Ureter (tissue), 1 donor: Measurements from ENCODE around the gene PHKB. TPM values are rescaled to one million over a fixed set of nuclear protein-coding genes. Genes with fewer than 3 reads are reported as not detected.

Source experiments
- DNase-seq: peaks from one replicate; pipeline ENCODE4 v3.0.0-alpha.2; 2020; ENCODE audit warnings: low spot score
- total RNA-seq: library from RNA; stranded (reverse); gene quantifications from one replicate; pipeline ENCODE4 v1.2.4, GENCODE V29; 2023
- donor health status: DM: yes; HTN: yes; CAD: no.

Gene PHKB
- total RNA-seq, 1 donor from 2014 or later = 107 TPM

DNA sequence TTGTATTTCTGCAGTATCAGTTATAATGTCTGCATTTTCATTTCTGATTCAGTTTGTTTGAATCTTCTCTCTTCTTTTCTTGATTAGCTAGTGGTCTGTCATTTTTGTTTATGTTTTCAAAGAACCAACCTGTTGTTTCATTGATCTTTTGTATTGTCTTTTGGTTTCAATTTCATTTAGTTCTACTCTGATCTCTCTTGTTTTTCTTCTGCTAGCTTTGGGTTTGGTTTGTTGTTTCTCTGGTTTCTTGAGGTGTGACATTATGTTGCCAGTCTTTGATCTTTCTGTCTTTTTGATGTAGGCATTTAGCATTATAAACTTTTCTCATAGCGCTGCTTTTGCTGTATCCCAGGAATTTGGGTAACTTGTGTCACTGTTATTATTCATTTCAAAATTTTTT lies 107.2 kb downstream of the PHKB start:
- no peak for DNase-seq

- no peak for DNase-seq
Observed at GRCh38 chr16:47571049-47571448, 109.9 kb downstream of the PHKB start.

DNA sequence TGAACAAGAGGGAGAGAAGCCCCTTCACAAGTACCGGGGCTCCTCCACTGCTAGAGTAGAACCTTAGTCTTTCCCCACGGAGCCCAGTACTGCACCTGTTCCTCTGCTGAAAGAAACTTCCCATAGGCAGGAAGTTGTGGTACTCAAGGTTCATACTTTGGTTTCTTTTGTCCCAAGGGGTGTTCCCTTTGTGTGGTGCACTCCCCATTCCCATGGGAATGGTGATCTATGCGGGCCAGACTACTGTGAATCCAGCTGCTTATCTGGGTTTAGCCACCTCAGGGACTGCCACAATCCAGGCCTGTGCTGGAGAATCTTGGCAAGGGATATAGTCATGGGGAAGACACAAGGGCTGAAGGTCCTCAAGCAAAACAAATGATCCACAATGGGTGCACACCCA lies 110.6 kb downstream of the PHKB start:
- DNase-seq = no peak

GRCh38 chr16:47574091-47575054 lies 113.2 kb downstream of the PHKB start:
- no peak for DNase-seq

DNA sequence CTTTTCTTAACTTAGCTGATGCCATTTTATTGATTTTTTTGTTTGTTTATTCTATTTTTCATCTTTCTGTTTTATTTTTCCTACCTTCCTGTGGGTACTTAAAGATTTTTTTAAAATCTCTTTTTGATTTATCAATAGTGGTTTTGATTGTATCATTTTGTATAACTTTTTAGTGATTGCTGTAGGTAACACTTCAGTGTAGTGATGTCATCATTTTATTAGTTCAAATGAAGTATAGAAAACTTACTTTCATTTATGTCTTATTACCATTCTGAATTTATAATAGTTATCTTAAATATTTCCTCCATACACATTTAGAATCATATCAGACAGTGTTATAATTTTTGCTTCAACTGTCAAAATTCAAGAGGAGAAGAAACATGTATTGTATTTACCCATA lies 115.9 kb downstream of the PHKB start:
- no peak for DNase-seq

DNA sequence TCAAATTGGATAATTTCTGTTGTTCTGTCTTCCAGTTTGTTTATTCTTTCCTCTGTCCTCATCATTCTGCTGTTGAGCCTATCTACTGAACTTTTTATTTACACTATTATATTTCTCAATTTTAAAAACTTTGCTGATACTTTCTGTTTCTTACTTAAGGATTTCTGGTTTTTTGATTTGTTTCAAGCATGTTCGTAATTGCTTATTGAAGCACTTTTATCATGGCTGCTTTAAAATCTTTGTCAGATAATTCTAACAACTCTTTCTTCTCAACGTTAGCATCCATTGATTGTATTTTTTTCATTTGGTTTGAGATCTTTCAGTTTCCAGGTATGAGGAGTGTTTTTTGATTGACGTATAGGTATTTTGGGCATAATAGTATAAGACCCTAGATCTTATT lies 116.9 kb downstream of the PHKB start:
- no peak for DNase-seq

DNA sequence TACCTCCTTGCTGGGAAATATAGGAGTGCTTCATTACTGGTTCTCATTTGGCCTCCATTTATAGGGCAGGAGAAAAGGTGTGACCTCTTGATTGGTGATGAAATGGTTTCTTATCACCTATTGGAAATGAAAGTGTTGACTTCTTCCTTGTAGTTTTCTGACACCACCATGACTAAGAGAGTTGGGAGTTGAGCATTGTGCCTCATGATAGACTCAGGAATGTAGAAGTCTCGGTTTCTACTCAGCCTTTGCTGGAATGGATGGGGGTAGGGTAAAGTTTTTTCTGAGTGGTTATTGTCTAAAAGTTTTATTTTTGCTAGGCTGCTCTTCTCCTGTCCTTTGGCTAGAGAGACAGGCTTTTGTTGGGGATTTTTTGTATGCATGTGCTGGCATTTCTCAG lies 117.4 kb downstream of the PHKB start:
- DNase-seq = no peak

DNA sequence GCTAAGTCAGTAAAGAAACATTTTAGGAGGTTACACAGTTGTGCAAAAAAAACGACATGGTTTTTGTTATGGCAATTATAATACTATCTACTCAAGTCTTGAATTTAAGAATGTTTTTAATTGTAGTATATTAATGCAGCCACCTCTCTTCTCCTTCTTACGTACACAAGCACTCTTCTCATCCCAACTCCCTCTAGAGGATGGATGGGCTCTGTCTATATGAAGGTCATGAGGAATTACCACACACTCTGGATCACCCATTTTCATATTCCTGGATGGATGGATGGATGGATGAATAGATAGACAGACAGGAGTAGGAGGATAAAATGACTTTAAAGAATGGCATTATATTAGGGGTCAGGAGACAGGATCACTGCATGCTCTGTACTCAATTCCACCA lies 120.0 kb downstream of the PHKB start:
- DNase-seq = no peak

DNA sequence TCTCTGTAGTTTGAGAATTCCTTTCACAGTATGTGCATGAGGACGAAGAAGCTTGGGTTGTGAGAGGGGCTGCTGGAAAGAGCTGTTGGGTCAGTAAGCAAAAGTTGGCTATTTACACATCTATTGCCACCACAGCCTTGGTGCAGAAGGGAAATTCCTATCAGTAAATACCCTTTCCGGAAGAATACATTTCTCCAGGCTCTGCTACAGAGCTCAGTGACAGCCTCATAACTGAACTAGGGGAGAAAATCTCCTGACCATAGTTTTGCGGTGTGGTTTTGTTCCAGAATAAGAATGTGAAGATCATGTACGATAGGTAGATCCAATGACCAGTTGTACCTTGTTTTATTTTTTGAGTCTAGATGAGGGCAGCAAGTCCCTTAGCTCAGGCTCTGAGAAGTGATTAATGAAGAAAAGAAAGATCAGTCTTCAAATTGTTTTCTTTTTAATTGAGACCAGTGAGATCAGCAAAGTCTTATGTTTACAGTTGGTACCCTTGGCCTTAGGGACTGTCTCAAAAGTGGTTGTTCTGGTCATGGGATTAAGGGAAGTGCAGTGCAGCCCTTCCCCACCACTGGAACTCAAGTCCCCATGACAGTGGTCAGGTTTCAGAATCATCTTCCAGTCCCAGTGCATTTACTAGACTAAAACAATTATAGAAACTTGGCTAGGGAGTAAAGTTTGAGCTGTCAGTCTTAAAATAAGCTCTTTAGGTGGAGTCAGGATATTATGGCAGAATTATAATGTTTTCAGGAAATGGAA lies 123.5 kb downstream of the PHKB start:
- DNase-seq = no peak

GRCh38 chr16:47586121-47586520 lies 125.0 kb downstream of the PHKB start:
- DNase-seq = no peak

DNA sequence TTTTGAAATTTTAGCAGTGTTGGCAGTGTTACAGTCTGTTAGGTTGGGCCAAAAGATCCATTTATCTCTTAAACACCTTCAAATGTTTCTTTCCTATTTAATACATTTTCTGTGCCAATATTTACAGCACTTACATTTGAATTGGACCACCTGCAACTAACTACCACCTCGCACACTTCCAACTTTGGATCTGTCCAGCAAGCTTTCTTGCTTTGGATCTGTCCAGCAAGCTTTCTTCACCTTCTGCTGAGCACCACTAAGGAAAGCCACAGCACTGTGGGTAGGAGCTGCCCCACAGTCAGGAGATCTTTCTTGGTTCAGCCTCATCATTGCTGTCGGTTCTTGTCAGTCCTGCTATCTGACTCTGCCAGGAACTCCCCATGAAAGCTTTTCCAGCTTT lies 129.3 kb downstream of the PHKB start:
- DNase-seq = no peak

DNA sequence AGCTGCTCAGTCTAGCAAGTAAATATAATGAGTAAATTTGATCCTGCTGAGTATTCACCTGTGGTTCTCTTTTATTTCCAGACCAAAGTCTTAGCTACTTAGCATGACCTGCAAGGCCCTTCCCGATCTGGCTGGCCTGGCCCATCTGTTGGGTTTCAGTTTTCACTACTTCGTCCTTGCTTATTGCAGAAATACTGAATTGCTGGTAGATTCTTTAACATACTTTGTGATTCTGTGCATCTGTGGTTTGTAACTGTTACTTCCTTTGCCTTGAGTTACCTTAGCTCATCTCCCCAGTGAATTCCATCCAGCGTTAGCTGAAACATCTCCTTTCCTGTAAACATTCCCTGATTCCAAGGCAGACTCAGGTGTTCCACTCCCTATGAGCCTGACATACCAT lies 131.1 kb downstream of the PHKB start:
- DNase-seq = no peak

DNA sequence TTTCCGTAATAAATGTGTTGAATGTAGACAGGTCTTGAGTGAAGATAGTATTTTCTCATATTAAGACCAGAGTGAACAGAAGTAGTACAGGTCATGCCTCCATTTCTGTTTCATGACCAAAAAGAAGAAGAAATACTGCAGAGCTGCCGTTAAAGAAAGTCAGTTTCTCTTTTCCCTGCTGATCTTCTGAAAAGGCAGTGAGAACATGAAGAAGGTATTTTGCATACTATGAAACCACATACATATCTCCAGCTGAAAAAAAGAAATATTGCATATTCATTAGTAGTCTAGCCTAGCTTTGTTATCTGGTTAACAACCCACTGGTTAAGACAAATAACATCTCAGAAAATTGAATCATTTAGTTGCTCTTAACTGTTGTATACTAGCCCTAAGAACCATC lies 138.4 kb downstream of the PHKB start:
- DNase-seq = no peak

DNA sequence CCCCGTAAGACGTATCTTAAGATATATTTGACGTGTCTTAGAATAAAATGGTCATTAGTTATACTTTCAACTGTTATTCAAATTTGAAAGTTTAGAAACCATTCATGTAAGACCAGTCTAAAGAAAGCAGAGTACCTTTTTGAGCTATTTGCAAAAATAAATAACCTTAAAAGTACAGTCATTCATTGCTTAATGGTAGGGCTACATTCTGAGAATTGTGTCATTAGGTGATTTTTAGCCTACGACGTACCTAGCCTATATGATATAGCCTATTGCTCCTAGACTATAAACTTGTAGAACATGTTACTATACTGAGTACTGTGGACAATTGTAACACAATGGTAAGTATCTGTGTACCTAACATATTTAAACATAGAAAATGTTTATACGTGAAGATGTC lies 139.2 kb downstream of the PHKB start:
- DNase-seq = no peak

GRCh38 chr16:47604306-47604705 lies 143.2 kb downstream of the PHKB start:
- DNase-seq = no peak

DNA sequence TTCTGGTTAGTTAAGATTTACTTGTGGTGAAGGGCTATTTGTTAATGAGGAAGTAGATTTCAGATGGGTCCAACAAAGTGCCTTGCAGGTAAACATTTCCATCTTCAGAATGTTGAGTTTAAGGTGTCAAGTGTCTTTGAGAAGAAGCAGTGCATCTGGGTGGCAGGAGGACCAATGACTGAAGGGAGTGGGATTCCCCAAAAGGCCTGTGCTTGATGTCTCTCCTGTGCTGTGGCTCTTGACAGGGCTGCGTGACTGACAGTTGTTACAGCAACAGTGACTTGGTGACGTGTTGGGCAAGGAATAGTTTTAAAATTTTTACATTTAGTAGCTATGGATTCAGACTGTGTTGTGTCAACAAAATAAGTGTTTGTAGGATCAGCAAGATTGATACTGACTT lies 149.9 kb downstream of the PHKB start:
- DNase-seq = no peak

DNA sequence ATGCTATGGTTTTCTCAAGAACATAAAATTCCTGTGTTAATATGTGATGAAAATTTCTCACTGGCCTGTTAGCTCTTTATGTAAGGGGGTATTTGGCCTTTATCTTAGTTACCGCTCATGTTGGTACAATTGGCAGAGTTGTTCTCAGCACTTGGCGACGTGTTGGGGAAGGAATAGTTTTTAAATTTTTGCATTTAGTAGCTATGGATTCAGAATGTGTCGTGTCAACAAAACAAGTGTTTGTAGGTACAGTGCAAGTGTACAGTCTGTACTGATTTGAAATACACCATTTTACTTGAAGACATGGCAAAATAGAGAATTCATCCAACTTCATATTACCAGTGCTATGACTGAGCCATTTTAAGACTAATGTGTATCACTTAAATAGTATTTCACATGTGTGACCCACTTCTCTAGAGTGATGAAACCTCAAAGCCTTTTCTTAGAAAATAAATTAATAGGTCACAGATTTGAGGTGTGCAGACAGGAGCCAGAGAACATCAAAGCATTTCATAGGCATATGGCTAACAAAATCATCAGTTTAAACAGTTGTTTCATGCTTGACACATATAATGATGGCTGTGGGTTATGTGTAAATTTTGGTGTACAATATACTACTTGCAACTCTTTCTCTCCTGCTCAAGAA lies 150.8 kb downstream of the PHKB start:
- DNase-seq = no peak

DNA sequence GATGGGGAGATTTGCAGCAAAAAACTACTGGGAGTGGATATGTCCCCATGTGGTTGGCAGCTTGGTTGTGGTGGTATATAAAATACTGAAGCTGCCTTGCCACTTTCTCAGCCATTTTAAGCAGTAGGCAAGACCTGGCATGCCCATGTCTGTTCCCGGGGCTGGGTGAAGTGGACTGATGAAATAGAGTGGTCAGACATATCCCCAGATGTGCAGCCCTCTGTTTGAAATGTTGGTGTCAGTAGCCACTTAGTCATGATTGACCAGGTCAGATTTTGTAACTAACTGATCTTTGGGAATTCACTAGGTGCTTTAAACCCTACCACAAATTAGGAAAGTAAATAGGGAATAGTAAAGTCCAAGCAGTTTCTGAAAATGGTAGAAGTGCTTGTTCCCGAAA lies 151.6 kb downstream of the PHKB start:
- no peak for DNase-seq

- DNase-seq = no peak
Observed at GRCh38 chr16:47613251-47613650, 152.1 kb downstream of the PHKB start.

DNA sequence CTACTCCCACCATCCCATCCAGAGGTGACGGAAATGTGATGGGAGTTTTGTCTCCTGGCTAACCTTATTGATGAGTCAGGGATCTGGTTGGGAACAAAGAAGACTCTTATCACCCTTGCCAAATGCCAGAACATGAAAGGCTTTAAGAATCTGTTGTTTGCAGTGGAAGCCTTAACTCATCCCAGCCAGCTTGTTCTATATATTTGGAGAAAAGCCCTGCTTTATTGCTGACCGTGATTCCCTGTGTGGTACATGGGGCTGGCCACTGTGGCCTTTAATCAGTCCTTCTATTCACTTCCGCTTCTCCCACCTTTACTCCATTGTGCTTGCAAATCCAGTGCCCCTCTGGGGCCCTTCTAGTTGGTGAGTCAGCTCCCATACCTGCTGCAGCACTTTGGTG lies 156.6 kb downstream of the PHKB start:
- no peak for DNase-seq

GRCh38 chr16:47622451-47623176 lies 161.5 kb downstream of the PHKB start:
- DNase-seq = no peak

GRCh38 chr16:47624563-47624962 lies 163.4 kb downstream of the PHKB start:
- DNase-seq = no peak
